ENCODE measurements around the gene TCF20. TPM values are rescaled to one million over a fixed set of nuclear protein-coding genes. Genes with fewer than 3 reads are reported as not detected.

Gene TCF20
- total RNA-seq, 1 donor from 2014 or later = 112 TPM

DNA sequence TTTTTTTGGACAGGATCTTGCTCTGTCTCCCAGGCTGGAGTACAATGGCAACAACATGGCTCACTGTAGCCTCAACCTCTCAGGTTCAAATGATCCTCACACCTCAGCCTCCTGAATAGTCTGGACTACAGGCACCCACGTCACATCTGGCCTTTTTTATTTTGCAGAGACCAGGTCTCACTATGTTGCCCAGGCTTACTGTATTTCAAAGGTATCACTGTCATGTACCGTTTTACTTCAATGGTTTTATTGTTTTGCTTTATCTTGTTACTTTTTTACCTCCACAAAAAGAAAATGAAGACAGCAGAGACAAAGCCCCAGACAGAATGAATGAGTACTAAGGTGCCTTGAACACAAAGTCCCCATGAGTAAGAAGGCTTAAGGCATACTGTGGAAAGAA lies 5.1 kb downstream of the TCF20 start:
- Mint-ChIP-seq H3K4me1 (ENCODE audit: low read depth, unreplicated experiment) (peaks cover 20% of the 10 kb centered on the region), H3K4me3 (ENCODE audit: unreplicated experiment) (no peak overlapping the region), H3K27ac (ENCODE audit: unreplicated experiment) (no peak overlapping the region), H3K9me3 (ENCODE audit: unreplicated experiment) (peaks cover 13% of the 10 kb centered on the region), H3K36me3 (ENCODE audit: unreplicated experiment) (no peaks in the 10 kb centered on the region), H3K27me3 (ENCODE audit: unreplicated experiment) (peaks cover 5% of the 10 kb centered on the region)
- no peak for DNase-seq
- TF ChIP-seq, protein P1, sequence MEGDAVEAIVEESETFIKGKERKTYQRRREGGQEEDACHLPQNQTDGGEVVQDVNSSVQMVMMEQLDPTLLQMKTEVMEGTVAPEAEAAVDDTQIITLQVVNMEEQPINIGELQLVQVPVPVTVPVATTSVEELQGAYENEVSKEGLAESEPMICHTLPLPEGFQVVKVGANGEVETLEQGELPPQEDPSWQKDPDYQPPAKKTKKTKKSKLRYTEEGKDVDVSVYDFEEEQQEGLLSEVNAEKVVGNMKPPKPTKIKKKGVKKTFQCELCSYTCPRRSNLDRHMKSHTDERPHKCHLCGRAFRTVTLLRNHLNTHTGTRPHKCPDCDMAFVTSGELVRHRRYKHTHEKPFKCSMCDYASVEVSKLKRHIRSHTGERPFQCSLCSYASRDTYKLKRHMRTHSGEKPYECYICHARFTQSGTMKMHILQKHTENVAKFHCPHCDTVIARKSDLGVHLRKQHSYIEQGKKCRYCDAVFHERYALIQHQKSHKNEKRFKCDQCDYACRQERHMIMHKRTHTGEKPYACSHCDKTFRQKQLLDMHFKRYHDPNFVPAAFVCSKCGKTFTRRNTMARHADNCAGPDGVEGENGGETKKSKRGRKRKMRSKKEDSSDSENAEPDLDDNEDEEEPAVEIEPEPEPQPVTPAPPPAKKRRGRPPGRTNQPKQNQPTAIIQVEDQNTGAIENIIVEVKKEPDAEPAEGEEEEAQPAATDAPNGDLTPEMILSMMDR (IDR thresholded peaks at IDR 0.05; ENCODE audit: partially characterized antibody, unreplicated experiment) = no peak

- H3K9me3 Mint-ChIP-seq (ENCODE audit: unreplicated experiment) = peaks cover 9% of the 10 kb centered on the region
- no peak for DNase-seq
- H3K4me1 Mint-ChIP-seq (ENCODE audit: low read depth, unreplicated experiment) = peaks cover 29% of the 10 kb centered on the region
- TF ChIP-seq, protein P1 (IDR thresholded peaks at IDR 0.05; ENCODE audit: partially characterized antibody, unreplicated experiment) = no peak
- peaks cover 2% of the 10 kb centered on the region for H3K27me3 Mint-ChIP-seq (ENCODE audit: unreplicated experiment)
- H3K27ac Mint-ChIP-seq (ENCODE audit: unreplicated experiment) = no peak overlapping the region
- no peak overlapping the region for H3K4me3 Mint-ChIP-seq (ENCODE audit: unreplicated experiment)
- H3K36me3 Mint-ChIP-seq (ENCODE audit: unreplicated experiment) = no peaks in the 10 kb centered on the region
Observed at GRCh38 chr22:42263944-42264343, 6.5 kb downstream of the TCF20 start.

DNA sequence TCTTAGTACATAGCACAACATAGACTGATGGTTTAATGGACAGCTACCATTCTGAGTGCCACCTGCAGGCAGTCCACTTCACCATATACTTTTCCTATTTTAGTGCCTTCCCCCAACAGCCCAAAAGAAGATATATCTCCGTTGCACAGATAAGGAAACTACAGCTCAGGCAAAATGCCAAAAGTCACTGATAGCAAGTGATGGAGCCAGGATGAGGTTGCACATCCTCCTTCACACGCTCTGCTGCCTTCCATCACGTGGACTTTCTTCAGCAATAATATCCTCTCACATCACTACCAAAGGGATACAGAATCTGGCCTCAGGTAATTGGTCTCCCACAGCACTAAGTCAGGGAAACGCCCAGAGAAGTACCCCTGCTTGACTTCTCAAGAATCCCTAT lies 7.5 kb downstream of the TCF20 start:
- TF ChIP-seq, protein P1 (IDR thresholded peaks at IDR 0.05; ENCODE audit: partially characterized antibody, unreplicated experiment) = no peak
- Mint-ChIP-seq H3K9me3 (ENCODE audit: unreplicated experiment) (peaks cover 6% of the 10 kb centered on the region), H3K27ac (ENCODE audit: unreplicated experiment) (no peak overlapping the region), H3K4me3 (ENCODE audit: unreplicated experiment) (no peak overlapping the region), H3K4me1 (ENCODE audit: low read depth, unreplicated experiment) (peaks cover 29% of the 10 kb centered on the region), H3K36me3 (ENCODE audit: unreplicated experiment) (no peaks in the 10 kb centered on the region), H3K27me3 (ENCODE audit: unreplicated experiment) (peaks cover 2% of the 10 kb centered on the region)
- no peak for DNase-seq

DNA sequence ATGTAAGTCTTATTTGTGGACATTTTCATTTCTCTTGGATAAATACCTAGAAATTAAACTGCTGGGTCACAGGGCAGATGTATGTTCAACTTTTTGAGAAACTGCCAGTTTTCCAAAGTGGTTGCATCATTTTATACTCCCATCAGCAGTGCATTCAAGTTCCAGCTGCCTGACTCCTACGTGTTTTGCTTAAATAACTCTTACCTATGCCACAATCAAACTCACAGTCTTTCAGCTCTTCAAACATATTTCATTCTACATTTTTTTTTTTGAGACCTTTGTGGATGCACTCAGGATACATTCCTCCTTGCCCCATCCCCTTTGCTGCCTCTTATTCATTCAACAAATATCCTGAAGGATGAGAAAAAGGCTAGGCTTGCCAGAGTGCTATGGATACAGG lies 9.2 kb downstream of the TCF20 start:
- Mint-ChIP-seq H3K27me3 (ENCODE audit: unreplicated experiment) (peaks cover 2% of the 10 kb centered on the region), H3K36me3 (ENCODE audit: unreplicated experiment) (no peaks in the 10 kb centered on the region), H3K4me1 (ENCODE audit: low read depth, unreplicated experiment) (peaks cover 31% of the 10 kb centered on the region), H3K27ac (ENCODE audit: unreplicated experiment) (no peak overlapping the region), H3K4me3 (ENCODE audit: unreplicated experiment) (no peak overlapping the region), H3K9me3 (ENCODE audit: unreplicated experiment) (peaks cover 6% of the 10 kb centered on the region)
- TF ChIP-seq, protein P1 (IDR thresholded peaks at IDR 0.05; ENCODE audit: partially characterized antibody, unreplicated experiment) = no peak
- no peak for DNase-seq

DNA sequence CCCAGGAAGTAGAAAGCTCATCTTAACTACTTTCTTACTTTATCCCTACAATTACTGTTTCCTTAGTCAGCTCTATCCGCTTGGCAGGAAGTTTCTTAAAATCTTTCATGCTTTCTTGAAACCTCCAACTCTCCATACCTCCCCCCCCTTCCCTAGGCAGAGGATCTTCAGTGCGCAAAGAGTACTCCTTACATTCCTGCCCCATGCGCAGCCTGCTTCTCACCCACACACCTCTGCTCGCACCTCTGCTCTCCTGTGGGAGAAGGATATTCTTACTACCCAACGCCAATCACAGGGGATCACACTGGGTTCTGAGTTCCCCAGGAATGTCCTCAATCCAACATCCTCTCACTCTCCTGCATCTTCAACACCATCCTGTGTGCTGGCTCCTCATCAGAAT lies 12.3 kb downstream of the TCF20 start:
- TF ChIP-seq, protein P1 (IDR thresholded peaks at IDR 0.05; ENCODE audit: partially characterized antibody, unreplicated experiment) = no peak

More for the DNA sequence above, 12.3 kb downstream of the TCF20 start:
- Mint-ChIP-seq H3K27ac (ENCODE audit: unreplicated experiment) (no peak overlapping the region), H3K4me1 (ENCODE audit: low read depth, unreplicated experiment) (peaks cover 18% of the 10 kb centered on the region), H3K27me3 (ENCODE audit: unreplicated experiment) (peaks cover 1% of the 10 kb centered on the region), H3K9me3 (ENCODE audit: unreplicated experiment) (no peaks in the 10 kb centered on the region), H3K4me3 (ENCODE audit: unreplicated experiment) (no peak overlapping the region), H3K36me3 (ENCODE audit: unreplicated experiment) (no peaks in the 10 kb centered on the region)
- DNase-seq = no peak
